NCI-H2029 (cell line): Measurements from ENCODE around the gene GNB4.

Experiments used
- DNase-seq: peaks from one replicate; lab custom pipeline; 2025; lab: John Stamatoyannopoulos, UW

Gene GNB4

DNA sequence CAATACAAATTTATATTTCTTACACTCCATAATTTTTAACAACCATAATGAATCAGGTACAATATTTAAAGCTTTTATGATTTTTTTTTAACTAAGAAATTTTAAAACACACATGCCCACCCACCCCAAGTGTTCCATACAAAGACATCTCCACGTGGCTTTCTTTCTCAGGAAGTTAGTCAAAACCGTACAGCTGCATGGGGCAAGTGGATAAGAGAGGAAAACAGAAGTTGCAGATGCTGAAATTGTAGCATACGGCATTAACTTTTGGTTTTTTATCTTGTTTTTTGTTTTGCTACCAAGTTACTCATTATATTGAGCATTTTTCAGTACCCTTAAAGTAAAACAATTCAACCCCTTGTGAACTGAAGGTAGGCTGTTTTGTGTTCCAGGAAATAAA lies 14.8 kb downstream of the GNB4 start:
- no peak for DNase-seq

DNA sequence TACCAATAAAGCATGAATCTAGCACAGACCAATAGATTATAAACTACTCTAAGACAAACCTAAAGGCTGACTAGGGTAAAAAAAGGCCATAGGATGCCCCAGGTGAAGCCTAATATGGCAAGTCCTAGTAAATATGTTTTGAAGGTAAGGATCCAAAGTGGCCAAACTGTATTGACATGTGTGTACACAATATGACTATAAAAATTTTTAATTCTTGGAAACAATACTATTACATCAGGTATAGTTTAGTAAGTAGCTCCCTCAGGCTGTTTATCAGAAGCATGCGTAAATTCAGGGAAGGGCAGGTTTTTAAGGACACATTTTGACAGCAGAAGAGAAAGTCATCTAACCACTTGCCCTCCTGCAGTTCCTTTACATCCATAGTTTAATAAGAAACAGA lies 18.8 kb downstream of the GNB4 start:
- no peak for DNase-seq

GRCh38 chr3:179432021-179432420 lies 19.2 kb downstream of the GNB4 start:
- no peak for DNase-seq

DNA sequence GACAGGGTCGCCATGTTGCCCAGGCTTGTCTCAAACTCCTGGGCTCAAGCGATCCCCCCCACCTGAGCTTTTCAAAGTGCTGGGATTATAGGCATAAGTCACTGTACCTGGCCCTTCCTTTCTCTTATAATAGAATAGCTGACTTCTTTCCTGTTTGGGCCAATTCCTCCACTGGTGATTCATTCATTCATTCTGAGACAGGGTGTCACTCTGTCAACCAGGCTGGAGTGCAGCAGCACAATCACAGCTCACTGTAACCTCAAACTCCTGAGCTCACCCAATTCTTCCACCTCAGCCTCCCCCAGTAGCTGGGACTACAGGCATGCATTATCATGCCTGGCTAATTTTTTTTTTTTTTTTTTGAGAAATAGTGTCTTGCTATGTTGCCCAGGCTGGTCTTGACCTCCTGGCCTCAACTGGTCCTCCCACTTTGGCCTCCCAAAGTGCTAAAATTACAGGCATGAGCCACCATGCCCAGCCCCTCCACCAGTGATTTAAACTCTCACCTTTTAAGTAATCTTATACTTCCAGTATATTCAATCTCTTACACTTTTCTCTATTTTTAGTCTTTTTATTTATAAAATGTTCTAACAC lies 20.9 kb downstream of the GNB4 start:
- no peak for DNase-seq

GRCh38 chr3:179428876-179429548 lies 22.3 kb downstream of the GNB4 start:
- DNase-seq = no peak

GRCh38 chr3:179425075-179425474 lies 26.2 kb downstream of the GNB4 start:
- no peak for DNase-seq

GRCh38 chr3:179421500-179421899 lies 29.8 kb downstream of the GNB4 start:
- no peak for DNase-seq

DNA sequence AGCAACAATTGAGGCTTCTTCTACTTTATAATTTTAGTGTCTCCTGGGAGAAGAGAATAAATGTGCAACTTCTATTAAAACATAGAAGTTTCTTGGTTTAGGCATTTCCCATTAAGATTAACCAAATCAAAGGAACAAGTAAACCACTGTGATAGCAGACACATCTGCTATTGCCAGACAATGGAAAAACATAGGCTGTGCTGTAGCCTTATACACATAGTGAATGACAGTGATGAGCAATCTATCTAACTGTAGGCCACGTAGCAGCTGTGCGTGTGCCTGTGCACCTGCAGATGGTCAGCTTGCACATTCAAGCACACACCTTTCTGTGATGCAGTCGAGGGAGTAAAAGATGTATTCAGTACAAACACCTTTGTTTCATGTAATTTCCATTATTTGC lies 32.7 kb downstream of the GNB4 start:
- no peak for DNase-seq

DNA sequence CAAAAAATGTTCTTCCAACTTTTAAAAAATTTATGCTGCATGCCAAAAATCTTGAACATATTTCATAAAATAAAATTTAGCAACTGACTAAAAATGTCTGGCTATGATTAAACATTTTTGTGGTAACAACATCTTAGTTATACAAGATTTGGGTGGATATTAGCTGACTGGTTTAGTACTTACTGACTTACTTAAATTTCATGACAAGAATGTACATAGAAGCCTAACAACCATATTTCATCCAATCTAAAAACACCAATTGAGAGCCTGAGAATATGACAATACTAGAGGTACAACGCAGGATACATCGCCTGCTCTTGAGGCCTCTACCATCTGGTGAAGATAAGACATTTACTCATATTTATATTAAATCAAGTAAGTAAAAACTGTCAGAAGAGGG lies 34.6 kb downstream of the GNB4 start:
- no peak for DNase-seq

- no peak for DNase-seq
Measured at GRCh38 chr3:179415377-179415776, 35.9 kb downstream of the GNB4 start.

- DNase-seq = no peak
Measured at GRCh38 chr3:179414804-179415203, 36.5 kb downstream of the GNB4 start.

DNA sequence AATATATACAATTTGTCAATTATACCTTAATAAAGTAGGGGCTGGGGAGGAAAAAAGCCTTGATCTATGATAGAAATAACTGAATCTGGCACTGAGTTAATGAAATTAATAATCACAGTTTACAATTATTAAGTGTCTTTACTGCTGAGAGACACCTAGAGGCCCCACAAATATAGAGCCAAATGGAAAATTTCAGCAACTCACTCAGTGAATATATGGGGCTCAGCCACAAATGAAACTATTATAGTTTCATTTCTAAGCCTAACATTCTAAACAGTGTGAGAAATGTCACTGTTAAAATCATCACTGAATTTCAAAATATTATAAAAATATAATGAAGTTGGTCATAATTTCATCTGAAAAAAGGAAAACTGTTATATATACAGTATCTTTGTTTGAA lies 40.3 kb downstream of the GNB4 start:
- no peak for DNase-seq

DNA sequence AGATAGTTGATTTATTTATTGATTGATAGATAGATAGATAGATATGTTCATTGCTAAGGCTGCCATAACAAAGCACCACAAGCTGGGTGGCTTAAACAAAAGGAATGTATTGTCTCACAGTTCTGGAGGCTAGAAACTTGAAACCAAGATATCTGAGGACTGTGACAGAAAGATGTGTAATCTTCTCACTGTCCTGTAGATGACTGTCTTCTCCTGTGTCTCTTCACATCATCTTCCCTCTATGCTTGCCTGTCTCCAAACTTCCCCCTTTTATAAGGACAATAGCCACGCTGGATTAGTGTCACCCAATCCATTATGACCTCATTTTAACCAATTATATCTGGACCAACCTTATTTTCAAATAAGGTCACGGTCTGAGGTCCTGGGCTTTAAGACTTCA lies 40.9 kb downstream of the GNB4 start:
- no peak for DNase-seq

DNA sequence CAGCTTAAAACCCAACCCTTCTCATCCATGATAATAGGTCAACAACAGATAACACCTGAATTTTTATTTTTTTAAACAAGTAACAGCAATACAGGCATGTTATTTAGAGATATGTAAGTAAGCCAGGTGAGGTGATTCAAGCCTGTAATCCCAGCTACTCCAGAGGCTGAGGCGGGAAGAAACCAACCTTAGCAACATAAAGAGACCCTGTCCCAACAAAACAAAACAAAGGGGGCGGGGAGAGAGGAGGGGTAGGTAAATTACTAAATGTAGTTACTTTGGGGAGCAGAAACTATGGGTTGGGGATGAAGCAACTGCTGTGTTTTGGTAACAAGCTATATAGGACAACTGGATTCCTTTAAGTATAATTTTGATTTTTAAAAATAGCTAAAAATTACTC lies 47.0 kb downstream of the GNB4 start:
- no peak for DNase-seq

DNA sequence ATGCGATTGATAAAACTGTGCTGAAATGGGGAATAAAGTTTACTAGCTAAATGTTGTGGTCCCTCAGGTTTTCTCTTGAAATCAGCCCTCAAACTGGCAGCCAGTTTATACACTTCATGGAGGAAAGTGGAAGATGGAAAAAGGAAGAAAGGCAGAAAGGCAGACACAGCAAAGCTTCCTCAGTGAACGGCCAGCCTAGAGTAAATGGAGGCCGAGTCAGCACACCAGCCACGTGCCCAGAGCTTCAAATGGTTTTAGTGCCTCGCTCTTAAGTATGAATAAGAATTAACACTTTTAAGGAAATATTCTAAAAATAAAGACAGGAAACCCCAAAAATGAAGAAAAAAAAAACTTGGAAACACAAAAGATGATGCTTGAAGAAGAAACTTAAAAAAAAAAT lies 48.3 kb downstream of the GNB4 start:
- no peak for DNase-seq

DNA sequence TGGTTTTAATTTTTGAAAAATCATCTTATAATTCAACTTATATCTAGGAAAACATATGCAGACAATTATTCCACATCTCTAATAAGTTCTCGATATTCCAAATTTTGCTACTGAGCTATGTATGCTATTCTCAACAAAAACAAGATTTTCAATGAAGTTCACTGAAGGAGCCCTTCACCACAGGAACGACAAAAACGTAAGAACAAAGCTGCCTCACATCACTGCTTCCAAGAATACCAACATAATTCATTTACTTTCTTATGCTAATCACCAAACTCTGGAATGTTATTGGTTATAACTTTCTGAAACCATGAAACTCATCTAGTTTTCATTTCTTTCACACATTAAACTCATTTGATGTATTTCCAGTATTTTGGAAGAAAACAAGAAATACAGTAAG lies 49.7 kb downstream of the GNB4 start:
- DNase-seq = no peak

GRCh38 chr3:179398574-179399231 lies 52.6 kb downstream of the GNB4 start:
- DNase-seq = no peak

DNA sequence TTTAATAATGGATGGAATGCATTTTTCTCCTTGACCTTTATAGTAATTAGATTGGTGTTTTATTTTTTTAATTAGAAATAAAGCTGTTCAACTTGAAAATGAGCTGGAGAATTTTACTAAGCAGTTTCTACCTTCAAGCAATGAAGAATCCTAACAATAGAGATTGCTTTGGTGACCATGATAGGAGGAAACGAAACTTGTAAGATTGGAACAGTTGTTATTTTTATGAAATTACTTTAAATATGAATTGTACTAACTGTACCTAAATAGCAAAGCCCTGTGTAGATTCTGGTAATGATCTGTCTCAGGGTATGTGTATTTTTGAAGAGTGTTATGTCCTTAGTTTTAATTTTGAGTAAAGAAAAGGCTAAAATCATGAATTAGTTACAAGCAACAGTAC lies 59.4 kb downstream of the GNB4 start:
- no peak for DNase-seq

GRCh38 chr3:179376474-179376873 lies 74.8 kb downstream of the GNB4 start:
- DNase-seq = no peak

- no peak for DNase-seq
Measured at GRCh38 chr3:179375091-179375999, 75.9 kb downstream of the GNB4 start.

DNA sequence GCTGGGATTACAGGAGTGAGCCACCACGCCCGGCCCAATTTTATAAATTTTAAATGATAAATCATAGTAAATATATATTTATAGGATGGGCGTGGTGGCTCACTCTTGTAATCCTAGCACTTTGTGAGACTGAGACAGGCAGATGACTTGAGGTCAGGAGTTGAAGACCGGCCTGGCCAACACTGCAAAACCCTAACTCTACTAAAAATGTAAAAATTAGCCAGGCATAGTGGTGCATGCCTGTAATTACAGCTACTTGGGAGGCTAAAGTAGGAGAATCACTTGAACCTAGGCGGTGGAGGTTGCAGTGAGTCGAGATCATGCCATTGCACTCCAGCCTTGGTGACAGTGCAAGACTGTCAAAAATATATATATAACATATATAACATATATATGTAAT lies 77.3 kb downstream of the GNB4 start:
- DNase-seq = no peak

- DNase-seq = no peak
Measured at GRCh38 chr3:179369621-179370020, 81.6 kb downstream of the GNB4 start.

- no peak for DNase-seq
Measured at GRCh38 chr3:179363332-179363731, 87.9 kb downstream of the GNB4 start.
